HepG2 (cell line): Measurements from ENCODE around the gene CEBPE. TPM values are rescaled to one million over a fixed set of nuclear protein-coding genes. Genes with fewer than 3 reads are reported as not detected.

ENCODE experiments used
- ATF1 ChIP-seq: IDR thresholded peaks from 2 replicates; pipeline ENCODE4 v1.6.1; 2016; ENCODE audit warnings: mild to moderate bottlenecking, control low read depth
- ATF3 ChIP-seq: sonication (generic); formaldehyde crosslinking; IDR thresholded peaks from 2 replicates; pipeline ENCODE4 v1.4.0; 2020; ENCODE audit warnings: missing genetic modification reagents
- ATF7 ChIP-seq, 2 experiments: fragments of 450-650 bp in 1 of 2; sonication (generic) in 1 of 2; formaldehyde crosslinking in 1 of 2; IDR thresholded peaks; 2 replicates each; pipeline versions ENCODE4 v1.4.0 to v1.6.1; 2016 to 2020; ENCODE audit warnings: antibody characterized with exemption in 1 of 2, mild to moderate bottlenecking in 1 of 2, missing genetic modification reagents in 1 of 2
- BHLHE40 ChIP-seq: IDR thresholded peaks from 2 replicates; pipeline ENCODE4 v1.6.1; 2011; ENCODE audit warnings: low read length, improper control_type of control experiment
- CBX5 ChIP-seq: sonication (generic); formaldehyde crosslinking; IDR thresholded peaks from 2 replicates; pipeline ENCODE4 v1.4.0; 2020; ENCODE audit warnings: missing genetic modification reagents, borderline replicate concordance
- CEBPB ChIP-seq: IDR thresholded peaks from 2 replicates; pipeline ENCODE4 v1.6.1; 2011; ENCODE audit warnings: low read depth, low read length, improper control_type of control experiment, borderline replicate concordance
- CHD2 ChIP-seq: IDR thresholded peaks from 2 replicates; pipeline ENCODE4 v1.6.1; 2011; ENCODE audit warnings: low read depth, low read length, improper control_type of control experiment
- E2F5 ChIP-seq: sonication (generic); formaldehyde crosslinking; conservative IDR thresholded peaks from 2 replicates; pipeline ENCODE4 v1.4.0; 2020; ENCODE audit warnings: missing genetic modification reagents
- EP300 ChIP-seq, 3 experiments: sonication (generic) in 1 of 3; formaldehyde crosslinking in 1 of 3; IDR thresholded peaks; 2 replicates each; pipeline versions ENCODE4 v1.5.1 to v1.6.1; 2011 to 2020; ENCODE audit warnings: low read depth in 2 of 3, low read length in 2 of 3, borderline replicate concordance in 1 of 3, improper control_type of control experiment in 1 of 3, mild to moderate bottlenecking in 1 of 3, missing genetic modification reagents in 1 of 3, moderate library complexity in 1 of 3
- HNRNPL ChIP-seq: fragments of 200-400 bp; formaldehyde crosslinking; IDR thresholded peaks from 2 replicates; pipeline ENCODE4 v1.6.1; 2017; ENCODE audit warnings: mild to moderate bottlenecking, low read depth, low read length
- PLRG1 ChIP-seq: fragments of 450-650 bp; conservative IDR thresholded peaks from 2 replicates; pipeline ENCODE4 v1.6.1; 2016
- POLR2G ChIP-seq: fragments of 200-400 bp; formaldehyde crosslinking; IDR thresholded peaks from 2 replicates; pipeline ENCODE4 v1.6.1; 2018; ENCODE audit warnings: mild to moderate bottlenecking, low read depth, low read length, moderate library complexity
- RBM22 ChIP-seq: fragments of 200-400 bp; formaldehyde crosslinking; optimal IDR thresholded peaks from 2 replicates; pipeline ENCODE3; 2017; ENCODE audit warnings: mild to moderate bottlenecking, low read length, moderate library complexity
- SATB2 ChIP-seq: sonication (generic); formaldehyde crosslinking; IDR thresholded peaks from 2 replicates; pipeline ENCODE4 v1.5.0; 2020; ENCODE audit warnings: missing genetic modification reagents
- SMC3 ChIP-seq: IDR thresholded peaks from 2 replicates; pipeline ENCODE4 v1.6.1; 2011; ENCODE audit warnings: low read length, improper control_type of control experiment
- SNAPC2 ChIP-seq: sonication (generic); formaldehyde crosslinking; IDR thresholded peaks from 2 replicates; pipeline ENCODE4 v1.8.1; 2022; ENCODE audit warnings: mild to moderate bottlenecking, missing genetic modification reagents
- TMF1 ChIP-seq: sonication (generic); formaldehyde crosslinking; IDR thresholded peaks from 2 replicates; pipeline ENCODE4 v1.8.1; 2022; ENCODE audit warnings: low read depth, missing genetic modification reagents
- TOPORS ChIP-seq: sonication (generic); formaldehyde crosslinking; IDR thresholded peaks from 2 replicates; pipeline ENCODE4 v1.8.0; 2023; ENCODE audit warnings: mild to moderate bottlenecking, missing genetic modification reagents
- ZBTB2 ChIP-seq: sonication (generic); formaldehyde crosslinking; IDR thresholded peaks from 2 replicates; pipeline ENCODE4 v1.8.0; 2022; ENCODE audit warnings: low read depth, missing genetic modification reagents
- ZKSCAN5 ChIP-seq: sonication (generic); formaldehyde crosslinking; IDR thresholded peaks from 2 replicates; pipeline ENCODE4 v1.5.1; 2020; ENCODE audit warnings: mild to moderate bottlenecking, missing genetic modification reagents
- ZMAT5 ChIP-seq: sonication (generic); formaldehyde crosslinking; IDR thresholded peaks from 2 replicates; pipeline ENCODE4 v1.5.0; 2020; ENCODE audit warnings: mild to moderate bottlenecking, low read depth, missing genetic modification reagents, borderline replicate concordance
- ZNF136 ChIP-seq: sonication (generic); formaldehyde crosslinking; IDR thresholded peaks from 2 replicates; pipeline ENCODE4 v1.8.1; 2022; ENCODE audit warnings: low read depth, mild to moderate bottlenecking, moderate library complexity, missing genetic modification reagents
- ZNF143 ChIP-seq: sonication (generic); formaldehyde crosslinking; IDR thresholded peaks from 2 replicates; pipeline ENCODE4 v1.4.0; 2020; ENCODE audit warnings: missing genetic modification reagents
- ZNF326 ChIP-seq: sonication (generic); formaldehyde crosslinking; IDR thresholded peaks from 2 replicates; pipeline ENCODE4 v1.4.0; 2020; ENCODE audit warnings: missing genetic modification reagents, borderline replicate concordance
- ZNF430 ChIP-seq: sonication (generic); formaldehyde crosslinking; IDR thresholded peaks from 2 replicates; pipeline ENCODE4 v1.9.0; 2021; ENCODE audit warnings: mild to moderate bottlenecking, missing genetic modification reagents
- ZNF510 ChIP-seq: sonication (generic); formaldehyde crosslinking; IDR thresholded peaks from 2 replicates; pipeline ENCODE4 v1.4.0; 2020; ENCODE audit warnings: low read depth, mild to moderate bottlenecking, missing genetic modification reagents
- ZNF550 ChIP-seq: sonication (generic); formaldehyde crosslinking; IDR thresholded peaks from 2 replicates; pipeline ENCODE4 v1.4.0; 2020; ENCODE audit warnings: mild to moderate bottlenecking, missing genetic modification reagents, borderline replicate concordance
- polyA plus RNA-seq, 8 experiments: library from polyadenylated mRNA; depleted of rRNA in 3 of 8; stranded (reverse) in 7 of 8; unstranded in 1 of 8; fragments of >200 nt; fragmentation: Illumina TruSeq in 4 of 8; extraction: Trizol in 4 of 8; gene quantifications; 2 replicates each; pipeline versions ENCODE4 v1.2.1 to v1.2.3, GENCODE V29; 2011 to 2016; ENCODE audit warnings: low read depth in 4 of 8, missing spikeins in 1 of 8, mixed read lengths in 1 of 8; ENCODE audit not compliant: insufficient read depth in 1 of 8
- total RNA-seq, 5 experiments: library from RNA; depleted of rRNA; stranded (reverse); fragments of >200 nt; fragmentation: Illumina TruSeq; extraction: Trizol; gene quantifications; 2 replicates each; pipeline ENCODE4 v1.2.3, GENCODE V29; 2016; ENCODE audit warnings: low read depth in 1 of 5

The CEBPE gene
- total and polyA plus RNA-seq, 2 of the 13 experiments (the other 11 are each of a cell fraction or from before 2014, with no cell fraction given), result 0.09 to 0.11 TPM

- TF ChIP-seq SNAPC2 (CRISPR knock-in tag), result peak; percentile 87; the same call in 1 of the 2 replicates
- TF ChIP-seq CBX5 (CRISPR knock-in tag), result peak; percentile 91; the same call in 1 of the 2 replicates
- TF ChIP-seq CHD2, result no peak
- no peak; a peak in 1 of 4 replicates for TF ChIP-seq EP300 (IDR thresholded peaks at IDR 0.05; ENCODE audit: low read depth in 2 of 2, low read length in 2 of 2)
- no peak for TF ChIP-seq EP300 (CRISPR knock-in tag; IDR thresholded peaks at IDR 0.05; ENCODE audit: borderline replicate concordance)
- TF ChIP-seq E2F5 (CRISPR knock-in tag), result no peak
- TF ChIP-seq ATF7 (IDR thresholded peaks at IDR 0.05), result no peak
- no peak for TF ChIP-seq ATF7 (CRISPR knock-in tag; IDR thresholded peaks at IDR 0.05)
- 0 out of 2 replicates have a peak, but pooled peaks have one; percentile 48 for TF ChIP-seq ZNF550 (CRISPR knock-in tag)
- 0 out of 2 replicates have a peak, but pooled peaks have one; percentile 46 for TF ChIP-seq ZNF143 (CRISPR knock-in tag)
- no peak for TF ChIP-seq ZMAT5 (CRISPR knock-in tag)
- no peak for TF ChIP-seq ZBTB2 (CRISPR knock-in tag)
- TF ChIP-seq SATB2, result no peak
- TF ChIP-seq ZNF510 (CRISPR knock-in tag), result no peak
- TF ChIP-seq BHLHE40, result no peak
- peak; percentile 45 for TF ChIP-seq POLR2G
- TF ChIP-seq ATF1 (CRISPR knock-in tag), result no peak
- TF ChIP-seq TMF1 (CRISPR knock-in tag), result no peak; the same call in 1 of the 2 replicates
- peak; percentile 90 for TF ChIP-seq RBM22
- no peak for TF ChIP-seq ATF3 (CRISPR knock-in tag)
- TF ChIP-seq ZNF136 (CRISPR knock-in tag), result 0 out of 2 replicates have a peak, but pooled peaks have one; percentile 20
- no peak for TF ChIP-seq CEBPB
- no peak for TF ChIP-seq ZNF326
- TF ChIP-seq HNRNPL, result no peak
- TF ChIP-seq SMC3, result peak; percentile 99
- TF ChIP-seq TOPORS (CRISPR knock-in tag), result 0 out of 2 replicates have a peak, but pooled peaks have one; percentile 13
- no peak for TF ChIP-seq PLRG1
- no peak for TF ChIP-seq ZKSCAN5 (CRISPR knock-in tag)
- no peak for TF ChIP-seq ZNF430
Observed at GRCh38 chr14:23068789-23069412, 50.2 kb downstream of the CEBPE start (continued).
